Middle frontal gyrus (tissue), 1 donor: Measurements from ENCODE around the gene HPSE2.

Experiments
- DNase-seq: peaks from one replicate; pipeline ENCODE4 v3.0.0-alpha.2; 2015; ENCODE audit warnings: low spot score; ENCODE audit errors: extremely low spot score

The HPSE2 gene

GRCh38 chr10:98417481-98417959 lies 818.1 kb downstream of the HPSE2 start:
- DNase-seq = no peak

DNA sequence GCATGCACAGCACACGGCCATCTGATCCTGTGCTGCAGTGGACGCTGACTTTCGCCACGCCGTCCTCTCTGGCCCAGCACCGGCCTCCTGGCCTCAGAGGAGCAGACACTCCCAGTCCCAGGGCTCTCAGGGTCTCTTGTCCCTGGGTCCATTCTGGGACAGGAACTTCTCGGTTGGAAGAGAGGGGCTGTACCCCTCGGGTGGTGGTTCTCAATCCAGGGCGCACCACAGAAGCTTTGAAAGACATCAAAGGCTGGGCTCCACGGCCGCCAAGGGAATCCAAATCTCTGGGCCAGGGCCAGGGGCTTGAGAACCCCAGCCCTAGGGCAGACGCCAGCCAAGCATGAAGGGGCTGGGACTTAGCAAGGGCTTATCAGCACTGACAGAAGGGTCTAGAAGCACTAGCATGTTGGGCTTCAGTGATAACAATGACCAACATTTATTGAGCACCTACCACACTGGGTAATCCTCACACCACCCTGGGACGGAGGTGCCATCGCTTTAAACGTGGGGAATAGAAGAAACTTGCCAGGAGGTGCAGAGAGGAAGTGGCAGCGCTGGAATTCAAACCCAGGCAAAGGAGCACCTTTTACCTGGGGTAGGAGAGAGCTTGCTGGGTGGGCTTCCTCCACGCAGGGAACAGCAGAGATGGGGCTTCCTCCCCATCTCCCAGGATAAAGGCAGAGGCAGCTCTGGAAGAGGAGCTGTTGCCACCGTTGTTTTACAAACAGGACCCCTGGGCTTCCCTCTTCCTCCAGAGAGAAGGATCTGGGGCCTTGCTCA lies 818.9 kb downstream of the HPSE2 start:
- no peak for DNase-seq

DNA sequence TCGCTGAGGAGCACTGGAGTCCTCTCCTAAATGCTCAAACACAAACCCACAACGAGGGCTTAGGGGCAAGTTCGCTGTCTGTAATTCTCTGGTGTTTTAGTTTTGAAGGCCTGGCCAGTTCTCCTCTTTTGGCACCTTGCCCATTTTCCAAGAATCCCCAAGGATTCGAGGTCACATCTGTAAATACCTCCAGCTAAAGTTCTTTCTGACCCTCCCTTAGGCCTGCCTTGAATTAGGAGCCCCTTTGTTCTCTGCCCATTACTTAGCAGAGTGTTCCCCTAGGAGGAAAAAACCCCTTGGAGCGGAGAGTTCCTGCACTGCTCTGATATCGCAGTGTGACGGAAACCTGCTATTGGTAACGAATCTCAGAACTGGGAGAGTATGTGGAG lies 819.9 kb downstream of the HPSE2 start:
- DNase-seq = no peak

GRCh38 chr10:98414932-98415730 lies 820.5 kb downstream of the HPSE2 start, which contains the start of gene PYROXD2:
PYROXD2 (minus strand) TSS chr10:98415182; CDS start chr10:98415135, 47 bp downstream.
- DNase-seq = no peak

DNA sequence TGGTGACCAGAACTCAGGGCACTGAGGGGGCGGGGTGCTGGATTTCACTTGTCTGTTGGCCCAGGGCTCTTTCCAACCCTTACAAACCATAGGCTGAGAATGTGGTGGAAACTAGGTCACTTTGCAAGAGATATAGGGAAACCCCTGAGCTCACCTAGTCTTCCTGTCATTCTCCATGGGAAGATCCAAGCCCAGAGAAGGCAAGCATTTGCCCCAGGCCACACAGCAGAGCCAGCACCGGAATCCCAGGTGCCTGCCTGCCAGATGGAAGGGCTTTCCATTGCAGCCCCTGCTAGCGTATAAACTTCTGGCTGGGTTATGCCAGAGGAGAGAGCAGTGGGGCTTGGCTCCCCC lies 821.1 kb downstream of the HPSE2 start:
- no peak for DNase-seq

DNA sequence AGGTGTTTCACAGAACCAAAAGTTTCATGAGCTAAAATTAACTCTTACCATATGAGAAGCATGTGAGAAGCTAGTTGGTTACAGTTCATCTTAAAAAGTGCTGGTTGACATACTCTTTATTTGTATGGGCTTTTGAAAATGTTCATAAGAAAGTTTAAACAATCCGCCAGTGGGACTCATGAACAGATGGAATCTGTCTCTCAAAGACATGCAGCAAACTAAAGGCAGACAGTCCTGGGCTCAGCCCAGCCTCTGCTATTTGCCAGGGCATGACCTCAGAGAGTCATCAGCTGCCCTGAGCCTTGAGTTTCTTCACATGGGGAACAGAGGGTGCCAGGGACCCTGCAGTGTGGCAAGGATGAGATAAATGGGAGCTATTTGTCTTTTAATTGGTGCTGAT lies 823.9 kb downstream of the HPSE2 start:
- DNase-seq = no peak

- no peak for DNase-seq
Measured at GRCh38 chr10:98411166-98411565, 824.5 kb downstream of the HPSE2 start.

GRCh38 chr10:98410759-98411158 lies 824.9 kb downstream of the HPSE2 start:
- DNase-seq = no peak

GRCh38 chr10:98410135-98410743 lies 825.4 kb downstream of the HPSE2 start:
- DNase-seq = no peak

DNA sequence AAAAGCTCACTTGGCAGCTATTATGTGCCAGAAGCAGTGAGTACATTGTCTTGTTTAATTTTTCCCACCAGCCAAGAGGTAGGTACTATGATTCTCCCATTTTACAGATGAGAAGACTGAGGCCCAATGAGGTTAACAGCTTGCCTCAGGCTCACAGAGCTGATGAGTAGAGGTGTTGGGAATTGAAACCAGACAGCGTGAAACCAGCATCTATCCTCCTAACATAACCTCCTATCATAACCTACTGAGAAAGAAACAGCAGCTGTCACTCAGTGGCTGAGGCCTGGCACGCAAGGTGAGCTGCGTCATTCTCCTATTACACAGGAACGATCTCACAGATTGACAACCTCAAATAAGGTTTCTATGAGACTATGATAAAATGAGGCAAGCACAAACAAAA lies 826.9 kb downstream of the HPSE2 start:
- DNase-seq = no peak

DNA sequence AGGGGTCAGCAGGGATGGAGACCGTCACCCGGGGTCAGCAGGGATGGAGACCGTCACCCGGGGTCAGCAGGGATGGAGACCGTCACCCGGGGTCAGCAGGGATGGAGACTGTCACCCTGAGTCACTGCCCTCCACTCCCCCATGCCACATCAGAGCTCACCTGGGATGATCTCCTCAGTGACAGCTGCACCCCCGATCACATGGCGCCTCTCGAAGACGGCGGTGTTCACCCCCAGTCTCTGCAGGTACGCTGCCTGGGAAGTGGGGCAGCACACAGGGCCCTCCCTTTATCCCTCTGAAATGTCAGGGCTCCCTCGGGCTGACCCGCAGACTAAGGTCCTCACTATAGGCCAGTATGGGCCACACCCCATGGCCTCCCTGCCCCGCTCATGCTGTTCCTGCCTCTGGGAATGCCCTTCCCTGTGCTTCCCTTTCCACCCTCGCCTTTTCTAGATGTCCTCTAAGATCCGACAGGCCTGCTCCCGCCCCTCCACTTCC lies 827.9 kb downstream of the HPSE2 start:
- no peak for DNase-seq
